K562 (cell line): ENCODE results near the gene ENDOG. TPM values are rescaled to one million over a fixed set of nuclear protein-coding genes. Genes with fewer than 3 reads are reported as not detected.
A peak's percentile ranks its signal among the peaks of the same experiment; 100 is the strongest.

Source experiments
- CREB1 ChIP-seq, 2 experiments: sonication (generic) in 1 of 2; formaldehyde crosslinking in 1 of 2; IDR thresholded peaks; 2 replicates each; pipeline versions ENCODE4 v1.6.1 to v1.8.0; 2012 to 2022; ENCODE audit warnings: inconsistent platforms in 1 of 2, mild to moderate bottlenecking in 1 of 2, missing genetic modification reagents in 1 of 2, moderate library complexity in 1 of 2
- FIP1L1 ChIP-seq: fragments of 200-400 bp; formaldehyde crosslinking; IDR thresholded peaks from 2 replicates; pipeline ENCODE4 v1.6.1; 2018; ENCODE audit warnings: mild to moderate bottlenecking, low read depth, low read length; ENCODE audit not compliant: poor library complexity, severe bottlenecking
- HEY1 ChIP-seq: fragments of 250-450 bp; sonication (Bioruptor Pico); IDR thresholded peaks from 2 replicates; pipeline ENCODE4 v1.5.0; 2020; ENCODE audit warnings: mild to moderate bottlenecking, moderate library complexity, borderline replicate concordance
- HMG20B ChIP-seq: fragments of 250-450 bp; sonication (Bioruptor Pico); IDR thresholded peaks from 2 replicates; pipeline ENCODE4 v1.5.0; 2021; ENCODE audit warnings: mild to moderate bottlenecking
- KLF1 ChIP-seq: fragments of 450-650 bp; IDR thresholded peaks from 2 replicates; pipeline ENCODE4 v1.6.1; 2016; ENCODE audit warnings: missing genetic modification characterization, missing compliant biosample characterization
- KLF13 ChIP-seq: fragments of 450-650 bp; IDR thresholded peaks from 2 replicates; pipeline ENCODE4 v1.6.1; 2016; ENCODE audit warnings: missing genetic modification characterization, low read depth, mild to moderate bottlenecking, missing compliant biosample characterization, moderate library complexity, borderline replicate concordance
- NFE2 ChIP-seq: IDR thresholded peaks from 2 replicates; pipeline ENCODE4 v1.6.1; 2014; ENCODE audit warnings: antibody characterized with exemption, low read depth
- NFIC ChIP-seq: fragments of 450-650 bp; IDR thresholded peaks from 2 replicates; pipeline ENCODE4 v1.6.1; 2017; ENCODE audit warnings: mild to moderate bottlenecking, inconsistent platforms
- PPARD ChIP-seq: fragments of 250-450 bp; sonication (Bioruptor Pico); IDR thresholded peaks from 2 replicates; pipeline ENCODE4 v1.8.0; 2022; ENCODE audit warnings: inconsistent platforms, mild to moderate bottlenecking, moderate library complexity
- SMAD4 ChIP-seq: fragments of 250-450 bp; sonication (Bioruptor Pico); conservative IDR thresholded peaks from 2 replicates; pipeline ENCODE4 v1.8.0; 2021; ENCODE audit warnings: inconsistent platforms, mild to moderate bottlenecking, moderate library complexity
- STAT5A ChIP-seq: IDR thresholded peaks from 2 replicates; pipeline ENCODE4 v1.6.1; 2012; ENCODE audit warnings: low read length, inconsistent platforms, borderline replicate concordance
- TRIM28 ChIP-seq: fragments of 450-650 bp; IDR thresholded peaks from 2 replicates; pipeline ENCODE4 v1.6.1; 2017
- ZKSCAN3 ChIP-seq: fragments of 250-450 bp; sonication (Bioruptor Pico); IDR thresholded peaks from 2 replicates; pipeline ENCODE4 v1.4.0; 2020
- ZNF3 ChIP-seq: fragments of 250-450 bp; sonication (Bioruptor Pico); IDR thresholded peaks from 2 replicates; pipeline ENCODE4 v1.5.0; 2021; ENCODE audit warnings: mild to moderate bottlenecking, moderate library complexity
- polyA plus RNA-seq, 8 experiments: library from polyadenylated mRNA; depleted of rRNA in 4 of 8; stranded (reverse) in 5 of 8; unstranded in 3 of 8; fragments of >200 nt; fragmentation: Nextera tagmentation in 2 of 8; fragmentation: Illumina TruSeq in 1 of 8; extraction: Ambion mirVana in 2 of 8; extraction: Trizol in 1 of 8; gene quantifications; 2 replicates each; pipeline versions ENCODE4 v1.2.1 to v1.2.3, GENCODE V29; 2011 to 2014; ENCODE audit warnings: inconsistent platforms in 1 of 8, missing spikeins in 1 of 8
- total RNA-seq, 7 experiments: library from RNA; depleted of rRNA in 6 of 7; stranded (reverse); fragments of >200 nt in 6 of 7; fragmentation: Illumina TruSeq in 2 of 7; extraction: Trizol in 2 of 7; gene quantifications; 2 replicates each; pipeline versions ENCODE4 v1.2.1 to v1.2.3, GENCODE V29; 2011 to 2021; ENCODE audit warnings: low replicate concordance in 1 of 7
- TF ChIP-seq, protein P1 (sequence below), 2 experiments: IDR thresholded peaks in 1 of 2; conservative IDR thresholded peaks in 1 of 2; 2 replicates each; pipeline ENCODE4 v1.6.1; 2016; ENCODE audit warnings: low read depth in 2 of 2, mild to moderate bottlenecking in 1 of 2, missing compliant biosample characterization in 1 of 2, missing genetic modification characterization in 1 of 2, moderate library complexity in 1 of 2
- TF ChIP-seq, protein P2 (sequence below), 3 experiments: fragments of 200-800 bp in 1 of 3; fragments of 250-450 bp in 1 of 3; fragments of 450-650 bp in 1 of 3; sonication (Bioruptor Pico) in 1 of 3; sonication (Bioruptor generic) in 1 of 3; formaldehyde crosslinking in 1 of 3; IDR thresholded peaks; 2 replicates each; pipeline versions ENCODE4 v1.6.1 to v1.8.0; 2016 to 2022; ENCODE audit warnings: mild to moderate bottlenecking in 2 of 3, missing genetic modification characterization in 2 of 3, missing compliant biosample characterization in 1 of 3, moderate library complexity in 1 of 3
- TF ChIP-seq, protein P3 (sequence below): sonication (generic); formaldehyde crosslinking; IDR thresholded peaks from 2 replicates; pipeline ENCODE4 v1.5.0; 2020; ENCODE audit warnings: missing genetic modification reagents
- TF ChIP-seq, protein P4 (sequence below): fragments of 250-450 bp; sonication (Bioruptor Pico); IDR thresholded peaks from 2 replicates; pipeline ENCODE4 v1.4.0; 2020; ENCODE audit warnings: mild to moderate bottlenecking, moderate library complexity

ENDOG gene
- total and polyA plus RNA-seq, 9 of the 15 experiments (the other 6 are each of a cell fraction or from before 2014, with no cell fraction given): 1.2 to 91.0 (median 25.5) TPM

DNA sequence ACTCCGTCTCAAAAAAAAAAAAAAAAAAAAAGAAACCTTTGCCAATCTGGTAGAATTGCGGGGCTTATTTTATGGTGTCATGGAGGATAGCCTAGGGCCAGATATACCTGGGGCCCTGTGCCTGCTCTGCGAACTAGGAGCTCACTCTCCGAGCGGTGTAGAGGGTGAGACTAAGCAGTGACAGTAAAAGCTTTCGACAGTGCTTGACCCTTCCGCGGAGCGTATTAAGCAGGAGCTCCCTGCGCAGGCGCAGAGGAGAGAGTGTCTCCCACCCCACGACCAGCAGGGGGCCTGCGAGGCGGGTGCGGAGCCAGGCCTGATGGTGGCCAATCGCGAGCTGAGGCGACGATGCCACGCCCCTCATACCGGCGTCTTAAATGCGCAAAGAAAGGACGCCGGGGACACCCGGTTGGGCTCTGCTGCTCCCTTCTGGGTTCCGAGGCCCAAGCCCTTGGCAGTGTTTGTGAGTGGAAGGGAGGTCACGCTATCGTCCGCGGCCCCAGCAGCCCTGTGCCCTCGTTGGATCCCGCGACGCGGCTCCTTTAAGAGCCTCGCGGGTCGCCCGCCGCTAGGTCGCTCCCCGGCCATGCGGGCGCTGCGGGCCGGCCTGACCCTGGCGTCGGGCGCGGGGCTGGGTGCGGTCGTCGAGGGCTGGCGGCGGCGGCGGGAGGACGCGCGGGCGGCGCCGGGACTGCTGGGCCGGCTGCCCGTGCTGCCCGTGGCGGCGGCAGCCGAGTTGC, at the start of gene ENDOG (continued):
- no peak for TF ChIP-seq HEY1 (CRISPR knock-in tag)
- TF ChIP-seq ZNF3 (CRISPR knock-in tag): no peak
- peak; percentile 62; the same call in 1 of the 2 replicates for TF ChIP-seq CREB1 (IDR thresholded peaks at IDR 0.05)
- peak; percentile 73 for TF ChIP-seq CREB1 (CRISPR knock-in tag; IDR thresholded peaks at IDR 0.05)
- no peak for TF ChIP-seq HMG20B (CRISPR knock-in tag)
- TF ChIP-seq, protein P1, sequence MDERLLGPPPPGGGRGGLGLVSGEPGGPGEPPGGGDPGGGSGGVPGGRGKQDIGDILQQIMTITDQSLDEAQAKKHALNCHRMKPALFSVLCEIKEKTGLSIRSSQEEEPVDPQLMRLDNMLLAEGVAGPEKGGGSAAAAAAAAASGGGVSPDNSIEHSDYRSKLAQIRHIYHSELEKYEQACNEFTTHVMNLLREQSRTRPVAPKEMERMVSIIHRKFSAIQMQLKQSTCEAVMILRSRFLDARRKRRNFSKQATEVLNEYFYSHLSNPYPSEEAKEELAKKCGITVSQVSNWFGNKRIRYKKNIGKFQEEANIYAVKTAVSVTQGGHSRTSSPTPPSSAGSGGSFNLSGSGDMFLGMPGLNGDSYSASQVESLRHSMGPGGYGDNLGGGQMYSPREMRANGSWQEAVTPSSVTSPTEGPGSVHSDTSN (CRISPR knock-in tag; IDR thresholded peaks at IDR 0.05; ENCODE audit: low read depth): no peak
- TF ChIP-seq, protein P1 (tag; conservative IDR thresholded peaks at IDR 0.05; ENCODE audit: low read depth): no peak
- TF ChIP-seq PPARD (CRISPR knock-in tag): no peak
- TF ChIP-seq NFE2: no peak
- TF ChIP-seq NFIC: peak; percentile 61
- TF ChIP-seq TRIM28: no peak; the same call in 1 of the 2 replicates
- TF ChIP-seq KLF13 (tag): peak; percentile 70; the same call in 1 of the 2 replicates
- no peak for TF ChIP-seq ZKSCAN3 (CRISPR knock-in tag)
- TF ChIP-seq, protein P2, sequence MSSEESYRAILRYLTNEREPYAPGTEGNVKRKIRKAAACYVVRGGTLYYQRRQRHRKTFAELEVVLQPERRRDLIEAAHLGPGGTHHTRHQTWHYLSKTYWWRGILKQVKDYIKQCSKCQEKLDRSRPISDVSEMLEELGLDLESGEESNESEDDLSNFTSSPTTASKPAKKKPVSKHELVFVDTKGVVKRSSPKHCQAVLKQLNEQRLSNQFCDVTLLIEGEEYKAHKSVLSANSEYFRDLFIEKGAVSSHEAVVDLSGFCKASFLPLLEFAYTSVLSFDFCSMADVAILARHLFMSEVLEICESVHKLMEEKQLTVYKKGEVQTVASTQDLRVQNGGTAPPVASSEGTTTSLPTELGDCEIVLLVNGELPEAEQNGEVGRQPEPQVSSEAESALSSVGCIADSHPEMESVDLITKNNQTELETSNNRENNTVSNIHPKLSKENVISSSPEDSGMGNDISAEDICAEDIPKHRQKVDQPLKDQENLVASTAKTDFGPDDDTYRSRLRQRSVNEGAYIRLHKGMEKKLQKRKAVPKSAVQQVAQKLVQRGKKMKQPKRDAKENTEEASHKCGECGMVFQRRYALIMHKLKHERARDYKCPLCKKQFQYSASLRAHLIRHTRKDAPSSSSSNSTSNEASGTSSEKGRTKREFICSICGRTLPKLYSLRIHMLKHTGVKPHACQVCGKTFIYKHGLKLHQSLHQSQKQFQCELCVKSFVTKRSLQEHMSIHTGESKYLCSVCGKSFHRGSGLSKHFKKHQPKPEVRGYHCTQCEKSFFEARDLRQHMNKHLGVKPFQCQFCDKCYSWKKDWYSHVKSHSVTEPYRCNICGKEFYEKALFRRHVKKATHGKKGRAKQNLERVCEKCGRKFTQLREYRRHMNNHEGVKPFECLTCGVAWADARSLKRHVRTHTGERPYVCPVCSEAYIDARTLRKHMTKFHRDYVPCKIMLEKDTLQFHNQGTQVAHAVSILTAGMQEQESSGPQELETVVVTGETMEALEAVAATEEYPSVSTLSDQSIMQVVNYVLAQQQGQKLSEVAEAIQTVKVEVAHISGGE (CRISPR knock-in tag; IDR thresholded peaks at IDR 0.05): peak in 1 of 3 experiments; percentile 72; a peak in 1 of 6 replicates
- peak; percentile 56; the same call in 1 of the 2 replicates for TF ChIP-seq SMAD4
- TF ChIP-seq, protein P3, sequence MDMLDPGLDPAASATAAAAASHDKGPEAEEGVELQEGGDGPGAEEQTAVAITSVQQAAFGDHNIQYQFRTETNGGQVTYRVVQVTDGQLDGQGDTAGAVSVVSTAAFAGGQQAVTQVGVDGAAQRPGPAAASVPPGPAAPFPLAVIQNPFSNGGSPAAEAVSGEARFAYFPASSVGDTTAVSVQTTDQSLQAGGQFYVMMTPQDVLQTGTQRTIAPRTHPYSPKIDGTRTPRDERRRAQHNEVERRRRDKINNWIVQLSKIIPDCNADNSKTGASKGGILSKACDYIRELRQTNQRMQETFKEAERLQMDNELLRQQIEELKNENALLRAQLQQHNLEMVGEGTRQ (CRISPR knock-in tag): no peak
- TF ChIP-seq, protein P4, sequence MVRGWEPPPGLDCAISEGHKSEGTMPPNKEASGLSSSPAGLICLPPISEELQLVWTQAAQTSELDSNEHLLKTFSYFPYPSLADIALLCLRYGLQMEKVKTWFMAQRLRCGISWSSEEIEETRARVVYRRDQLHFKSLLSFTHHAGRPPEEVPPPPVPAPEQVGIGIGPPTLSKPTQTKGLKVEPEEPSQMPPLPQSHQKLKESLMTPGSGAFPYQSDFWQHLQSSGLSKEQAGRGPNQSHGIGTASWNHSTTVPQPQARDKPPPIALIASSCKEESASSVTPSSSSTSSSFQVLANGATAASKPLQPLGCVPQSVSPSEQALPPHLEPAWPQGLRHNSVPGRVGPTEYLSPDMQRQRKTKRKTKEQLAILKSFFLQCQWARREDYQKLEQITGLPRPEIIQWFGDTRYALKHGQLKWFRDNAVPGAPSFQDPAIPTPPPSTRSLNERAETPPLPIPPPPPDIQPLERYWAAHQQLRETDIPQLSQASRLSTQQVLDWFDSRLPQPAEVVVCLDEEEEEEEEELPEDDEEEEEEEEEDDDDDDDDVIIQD: no peak
- peak; percentile 68; the same call in 1 of the 2 replicates for TF ChIP-seq KLF1 (tag)
- peak; percentile 22 for TF ChIP-seq FIP1L1
- no peak; the same call in 1 of the 2 replicates for TF ChIP-seq STAT5A
